AG04450 (cell line): ENCODE measurements around the gene EFCAB5. TPM values are rescaled to one million over a fixed set of nuclear protein-coding genes. Genes with fewer than 3 reads are reported as not detected.
"Not testable (repeated sequence)": the region's sequence is repeated elsewhere in the genome, so short reads cannot be mapped to it uniquely, and the experiment has no call there.

Experiments used
- CTCF ChIA-PET: fragments of 300-600, 350-600 bp; formaldehyde crosslinking; extraction: SDS; loops from one replicate; lab custom pipeline; 2022; ENCODE audit warnings: antibody characterized with exemption, inconsistent platforms; lab: Charles Lee
- POLR2A ChIA-PET: fragments of 350-600 bp; formaldehyde crosslinking; extraction: SDS; loops from one replicate; lab custom pipeline; 2021; ENCODE audit warnings: antibody characterized with exemption, inconsistent platforms; lab: Yijun Ruan, JAX
- DNase-seq: peaks from one replicate; pipeline ENCODE4 v3.0.0-alpha.2; 2011; ENCODE audit warnings: low read depth, low spot score
- H3K27ac ChIP-seq: one replicate; pipeline ENCODE4 v1.5.1; 2012; ENCODE audit warnings: low read depth, low read length, control low read depth
- H3K27me3 ChIP-seq: one replicate; pipeline ENCODE4 v1.6.0; 2012; ENCODE audit warnings: low read length; ENCODE audit not compliant: control insufficient read depth, insufficient read depth
- H3K4me3 ChIP-seq: 2 replicates; pipeline ENCODE4 v1.5.1; 2011; ENCODE audit warnings: mild to moderate bottlenecking, low read depth, low read length, control low read depth
- H3K9me3 ChIP-seq: 2 replicates; pipeline ENCODE4 v1.5.1; 2012; ENCODE audit warnings: low read length; ENCODE audit not compliant: control insufficient read depth, insufficient read depth
- CTCF ChIP-seq: IDR thresholded peaks from 2 replicates; pipeline ENCODE4 v1.5.1; 2011; ENCODE audit warnings: low read depth, low read length, control low read depth, inconsistent platforms
- polyA plus RNA-seq: library from polyadenylated mRNA; depleted of rRNA; stranded (reverse); fragments of >200 nt; gene quantifications from 2 replicates; pipeline ENCODE4 v1.2.3, GENCODE V29; 2011

The EFCAB5 gene
- polyA plus RNA-seq, 1 experiment = 0.24 TPM

GRCh38 chr17:30074730-30075129 lies 133.3 kb downstream of the EFCAB5 start:
- ChIA-PET CTCF (interaction anchor here (1.0 kb wide), 2 partner anchors 19 to 30 kb away, joined by 3 to 5 read pairs; no protein-coding TSS in a partner anchor), POLR2A (no interaction called here)
- DNase-seq = no peak

GRCh38 chr17:30082773-30083172 lies 141.3 kb downstream of the EFCAB5 start:
- Histone ChIP-seq H3K27ac (no peak overlapping the region), H3K4me3 (no peak overlapping the region), H3K9me3 (no peaks in the 10 kb centered on the region), H3K27me3 (peaks cover 23% of the 10 kb centered on the region)
- DNase-seq = no peak
- POLR2A ChIA-PET = no interaction called here
- no peak for TF ChIP-seq CTCF
- CTCF ChIA-PET = interaction anchor here (8.1 kb wide), 1 partner anchor 11 kb away, joined by 63 read pairs; no protein-coding TSS in a partner anchor

More at GRCh38 chr17:30074730-30075129, 133.3 kb downstream of the EFCAB5 start:
- H3K27me3 ChIP-seq = peaks cover 18% of the 10 kb centered on the region
- no peak for TF ChIP-seq CTCF
- H3K27ac ChIP-seq = no peak overlapping the region
- H3K4me3 ChIP-seq = no peak overlapping the region
- no peaks in the 10 kb centered on the region for H3K9me3 ChIP-seq

- Histone ChIP-seq H3K9me3 (no peaks in the 10 kb centered on the region), H3K4me3 (no peak overlapping the region), H3K27ac (no peak overlapping the region), H3K27me3 (peaks cover 15% of the 10 kb centered on the region)
- ChIA-PET CTCF (interaction anchor here (2.0 to 8.1 kb wide), 2 partner anchors 9 to 63 kb away, joined by 12 to 63 read pairs; no protein-coding TSS in a partner anchor), POLR2A (no interaction called here)
- no peak for TF ChIP-seq CTCF
- no peak for DNase-seq
These were observed 143.4 kb downstream of the EFCAB5 start for GRCh38 chr17:30084788-30085187.

- CTCF ChIA-PET = no interaction called here
These were observed 145.5 kb downstream of the EFCAB5 start for GRCh38 chr17:30086896-30087295.

GRCh38 chr17:30087431-30087830 lies 146.0 kb downstream of the EFCAB5 start:
- DNase-seq, H3K27ac ChIP-seq, H3K9me3 ChIP-seq, H3K4me3 ChIP-seq, H3K27me3 ChIP-seq: not testable (repeated sequence)
- ChIA-PET CTCF (interaction anchor here (0.7 to 1.4 kb wide), 3 partner anchors 156 to 470 kb away, joined by 3 to 4 read pairs (median 3); no protein-coding TSS in a partner anchor), POLR2A (interaction anchor here (0.5 kb wide), 1 partner anchor 1097 kb away, joined by 5 read pairs; no protein-coding TSS in a partner anchor)

More at GRCh38 chr17:30086896-30087295, 145.5 kb downstream of the EFCAB5 start:
- no peaks in the 10 kb centered on the region for H3K9me3 ChIP-seq
- H3K4me3 ChIP-seq = no peak overlapping the region
- H3K27ac ChIP-seq = no peak overlapping the region
- POLR2A ChIA-PET = no interaction called here
- DNase-seq = no peak
- peaks cover 6% of the 10 kb centered on the region for H3K27me3 ChIP-seq
- no peak for TF ChIP-seq CTCF
